Measurements from ENCODE around the gene UBE2N. TPM values are rescaled to one million over a fixed set of nuclear protein-coding genes. Genes with fewer than 3 reads are reported as not detected.
"Not testable (repeated sequence)": the region's sequence is repeated elsewhere in the genome, so short reads cannot be mapped to it uniquely, and the experiment has no call there.

UBE2N gene
- polyA plus RNA-seq, 3 donors, result 148 to 170 (median 160) TPM

DNA sequence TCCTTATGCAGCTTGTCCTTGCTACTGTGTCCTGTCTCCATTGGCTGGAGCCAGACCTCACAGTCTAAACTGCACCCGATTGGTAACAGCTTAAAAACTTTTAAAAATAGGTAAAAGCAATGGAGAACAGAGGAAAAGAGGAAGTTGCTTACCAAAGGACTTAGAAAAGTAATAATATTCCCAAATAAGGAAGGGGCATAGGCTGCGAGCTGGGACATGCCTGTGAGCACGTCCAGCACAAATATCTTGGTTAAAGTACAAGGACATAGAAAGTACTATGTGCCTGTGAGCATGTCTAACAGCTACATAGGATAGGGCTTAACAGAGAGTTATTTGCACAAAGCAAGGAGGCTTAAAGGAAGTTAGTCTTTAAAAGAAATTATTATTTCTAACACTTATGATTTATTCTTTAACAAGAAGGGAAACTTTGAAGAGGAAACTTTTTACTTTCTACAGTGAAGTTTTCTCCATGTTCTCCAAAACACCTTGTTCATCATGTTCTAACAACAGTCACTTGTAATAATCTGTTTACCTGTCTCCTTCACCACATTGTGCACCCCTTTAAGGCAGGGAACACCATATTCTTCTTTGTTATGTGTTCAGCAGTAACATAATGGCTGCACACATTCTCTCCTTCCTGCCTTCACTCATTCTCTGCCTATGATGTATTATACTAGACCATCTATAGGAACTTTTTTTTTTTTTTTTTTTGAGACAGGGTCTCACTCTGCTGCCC is 9.8 kb upstream of the UBE2N start:
- DNase-seq, result no peak

DNA sequence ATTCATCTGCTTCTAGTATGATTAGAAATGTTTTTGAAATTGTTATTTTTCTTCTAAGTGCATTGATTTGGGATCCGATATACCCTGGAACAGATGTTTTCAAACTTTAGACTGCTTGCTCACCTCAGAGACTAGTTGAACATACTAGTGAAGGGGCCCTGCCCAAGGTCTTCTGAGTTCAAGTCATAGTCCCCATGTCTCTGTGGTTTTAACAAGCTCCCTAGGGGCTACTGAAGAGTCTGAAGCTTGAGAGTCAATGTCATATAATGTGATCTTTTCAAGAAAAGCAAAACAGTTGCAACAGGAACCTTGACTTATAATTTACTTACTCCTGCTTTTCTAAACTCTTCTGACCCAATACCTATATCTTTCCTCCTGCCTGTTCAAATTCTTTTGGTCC is 7.5 kb upstream of the UBE2N start:
- no peak for DNase-seq

DNA sequence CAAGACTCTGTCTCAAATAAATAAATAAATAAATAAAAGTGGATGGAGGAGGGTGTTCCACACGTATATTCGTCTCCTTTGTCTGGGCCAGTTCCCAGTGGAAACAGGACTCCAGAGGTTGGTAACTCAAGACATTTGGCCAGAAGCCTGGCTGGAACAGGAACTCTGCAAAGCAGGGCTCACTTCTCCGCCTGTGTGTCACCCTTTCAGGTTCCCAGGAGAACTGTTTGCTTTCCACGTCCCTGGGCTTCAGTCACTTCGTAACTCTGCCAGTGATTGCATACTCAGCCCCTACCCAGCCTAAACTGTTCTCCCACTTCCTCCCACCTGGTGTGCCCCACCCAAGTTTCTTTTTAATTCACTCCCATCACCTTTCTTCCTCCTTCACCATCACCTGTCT is 7.0 kb upstream of the UBE2N start:
- DNase-seq, result no peak

DNA sequence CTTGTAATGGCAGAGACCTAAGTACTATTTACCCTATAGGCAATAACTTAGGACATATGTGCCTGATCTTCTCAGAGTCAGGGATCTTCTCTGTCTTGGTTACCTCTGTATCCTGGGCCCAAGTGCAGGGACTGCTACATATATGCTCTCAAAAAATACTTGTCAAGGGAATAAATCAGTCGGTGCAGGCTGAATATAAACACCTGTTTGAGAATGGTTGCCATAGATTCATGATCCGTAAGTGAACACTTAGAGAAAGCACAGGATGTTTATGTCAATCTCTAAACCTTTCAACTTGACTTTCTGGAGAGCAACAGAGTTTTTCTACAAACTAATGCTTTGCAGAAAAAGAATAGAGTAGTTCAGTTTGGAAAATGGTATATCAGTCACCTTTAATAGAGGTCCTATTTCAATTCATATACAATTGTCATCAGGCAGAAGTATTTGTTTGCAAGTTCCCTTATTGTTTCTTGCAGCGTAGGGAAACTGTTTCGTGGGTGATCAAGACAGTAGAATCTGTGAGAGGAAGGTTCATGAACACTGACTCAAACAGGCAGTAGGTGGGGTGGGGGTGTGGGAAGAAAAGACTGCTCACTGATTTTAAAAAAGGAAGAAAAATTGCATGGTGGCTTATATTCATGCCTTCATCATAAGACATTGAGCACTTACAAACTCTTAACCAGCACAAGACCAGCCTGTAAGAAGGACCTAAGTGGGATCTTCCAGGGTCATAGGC is 6.0 kb upstream of the UBE2N start:
- no peak for DNase-seq

DNA sequence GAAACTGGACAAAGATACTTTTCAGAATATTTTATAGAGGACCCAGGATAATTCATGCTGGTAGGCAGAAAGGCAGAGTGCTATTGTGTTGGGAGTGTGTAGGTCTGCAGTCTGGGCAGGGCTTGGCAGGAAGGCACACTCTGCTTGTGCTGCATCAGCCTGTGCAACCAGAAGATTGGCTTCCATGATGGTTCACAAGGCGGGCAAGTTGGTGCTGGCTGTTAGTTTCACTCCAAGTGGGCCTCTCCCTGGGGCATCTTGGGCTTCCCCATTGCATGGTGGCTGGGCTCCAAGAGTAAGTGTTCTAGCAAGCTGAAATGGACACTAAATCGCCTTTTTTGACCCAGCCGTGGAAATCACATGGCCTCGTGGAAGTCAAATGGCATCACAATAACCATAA is 1.8 kb upstream of the UBE2N start:
- no peak for DNase-seq

DNA sequence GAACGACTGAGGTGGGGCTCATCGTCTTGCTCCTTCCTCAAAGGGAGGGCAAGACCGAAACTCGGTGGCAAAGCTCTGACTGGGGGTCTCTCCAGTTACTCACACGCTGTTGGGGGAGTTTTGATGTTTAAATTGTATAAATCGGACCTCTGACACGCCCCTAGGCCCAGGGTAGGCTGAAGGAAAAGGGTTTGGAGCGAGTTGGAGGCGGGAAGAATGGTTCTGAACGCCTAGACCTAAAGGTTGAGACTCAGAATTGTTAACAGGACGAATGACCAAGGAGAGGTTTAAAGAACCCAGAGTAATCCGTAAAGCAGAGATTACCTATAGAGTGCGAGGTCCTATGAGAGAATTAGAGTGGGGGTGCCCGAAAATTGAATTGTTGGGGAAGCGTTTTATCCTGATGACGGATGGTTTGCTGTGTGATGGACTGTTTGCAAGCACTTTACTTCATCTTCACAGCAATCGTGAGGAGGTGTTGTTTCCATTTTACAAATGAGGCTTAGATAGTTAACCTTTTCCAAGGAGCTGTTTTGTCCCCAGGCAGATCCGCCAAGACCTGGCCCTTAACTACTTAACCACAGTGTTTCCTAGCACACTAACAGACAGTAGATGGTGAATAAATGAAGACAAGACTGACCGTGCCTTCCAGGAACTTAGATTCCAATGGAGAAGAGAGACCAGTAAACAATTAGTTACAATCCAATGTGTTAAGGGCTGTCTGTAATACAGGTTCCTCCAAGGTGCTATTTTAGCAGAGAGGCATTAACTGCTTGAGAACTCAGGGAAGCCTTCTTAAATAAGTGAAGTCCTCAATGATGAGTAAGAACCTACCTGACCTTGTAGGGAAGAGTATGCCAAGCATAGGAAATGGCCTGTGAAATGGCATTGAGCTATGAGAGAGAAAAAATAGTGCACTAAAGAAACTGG is 929 bp upstream of the UBE2N start:
- DNase-seq, result no peak

DNA sequence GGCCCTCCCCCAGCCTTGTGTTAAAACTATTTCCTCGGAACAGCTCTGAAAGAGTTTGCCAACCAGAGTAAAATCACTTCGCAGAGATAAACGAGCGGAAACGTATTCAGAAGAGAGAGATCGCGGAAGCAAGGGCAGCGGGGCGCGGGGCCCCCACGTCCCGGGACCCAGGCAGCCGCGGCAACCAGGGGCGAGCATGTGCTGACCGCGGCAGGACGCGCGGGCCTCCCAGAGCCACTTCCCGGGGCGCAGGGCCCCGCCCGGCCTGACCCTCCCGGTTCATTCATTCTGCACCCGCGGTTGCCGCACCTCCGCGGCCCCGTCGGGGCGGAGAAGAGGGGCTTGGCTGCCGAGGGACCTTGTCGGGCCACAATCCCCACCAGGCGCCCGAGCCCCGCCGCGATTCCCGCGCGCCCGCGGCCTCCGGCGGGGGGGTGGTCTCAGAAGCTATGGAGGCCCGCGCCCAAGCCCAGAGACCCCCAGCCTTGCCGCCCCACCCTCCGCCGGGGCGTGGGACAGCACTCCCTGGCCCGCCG is 598 bp downstream of the UBE2N start:
- DNase-seq, result peak; percentile 22

DNA sequence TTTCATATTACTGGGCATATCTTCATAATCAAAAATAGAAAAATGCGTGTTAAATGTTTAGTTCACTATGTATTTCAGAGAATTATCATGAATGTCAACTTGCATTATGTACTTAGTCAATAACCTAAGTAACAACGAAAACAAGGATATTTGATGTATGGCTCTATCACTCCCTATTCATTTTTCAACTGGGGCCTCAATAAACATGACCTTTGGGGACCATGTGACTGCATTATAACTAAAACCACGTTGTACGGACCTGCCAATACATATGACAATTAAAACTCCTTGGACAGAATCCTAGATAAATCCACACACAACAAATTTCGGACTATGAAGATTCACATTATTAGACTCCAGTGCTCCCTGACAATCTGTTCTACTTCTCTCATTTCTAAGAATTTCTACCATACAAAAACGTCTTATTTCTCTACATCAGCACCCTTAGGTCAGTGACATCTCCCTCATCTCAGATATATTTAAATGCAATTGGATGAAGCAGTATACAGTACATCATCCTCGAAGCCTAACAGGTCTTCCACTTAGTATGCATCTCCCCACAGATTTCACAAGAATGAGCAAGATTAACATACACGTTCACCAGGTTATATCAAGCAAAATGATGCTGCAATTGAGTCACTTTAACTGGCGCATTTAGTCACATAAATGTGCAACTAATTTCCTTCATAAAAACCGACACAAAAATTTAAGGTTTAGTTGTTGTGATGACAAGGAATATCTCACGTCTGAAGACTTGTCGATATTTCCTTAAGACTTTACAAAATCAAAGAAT is 1.5 kb downstream of the UBE2N start:
- DNase-seq, result no peak

DNA sequence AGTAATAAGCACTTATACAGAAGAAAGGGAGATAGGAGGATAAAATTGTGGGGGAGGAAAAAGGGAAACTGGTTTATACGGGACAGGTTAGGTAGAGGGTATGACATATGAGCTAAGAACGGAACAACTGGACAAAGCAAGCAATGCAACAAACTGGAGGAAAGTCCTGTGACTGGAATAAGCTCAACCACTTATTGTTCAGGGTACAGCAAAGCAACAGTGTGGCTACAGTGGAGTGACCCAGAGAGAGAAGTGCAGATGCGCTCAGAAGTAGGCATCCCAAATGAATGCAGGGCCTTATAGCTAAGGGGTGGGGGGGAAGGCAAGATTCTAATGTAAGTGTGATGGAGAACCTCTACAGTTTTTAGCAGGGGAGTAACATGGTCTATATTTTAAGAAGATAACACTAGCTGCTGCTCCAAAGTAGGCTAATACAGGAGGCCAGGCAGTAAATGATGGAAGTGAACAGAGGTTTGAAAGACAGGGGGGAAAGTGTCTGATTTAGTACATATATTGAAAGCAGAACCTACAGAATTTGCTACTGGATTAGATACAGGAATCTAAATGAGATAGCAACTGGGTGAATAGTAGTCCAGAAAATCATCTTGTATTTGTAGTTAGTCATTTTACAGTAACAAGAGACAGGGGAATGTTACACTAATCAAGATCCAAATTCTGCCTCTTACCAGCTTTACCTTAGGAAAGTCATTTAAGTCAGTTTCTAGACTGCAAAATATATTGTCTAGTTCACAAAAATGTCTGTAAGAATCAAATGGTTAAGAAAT is 3.3 kb downstream of the UBE2N start:
- no peak for DNase-seq

DNA sequence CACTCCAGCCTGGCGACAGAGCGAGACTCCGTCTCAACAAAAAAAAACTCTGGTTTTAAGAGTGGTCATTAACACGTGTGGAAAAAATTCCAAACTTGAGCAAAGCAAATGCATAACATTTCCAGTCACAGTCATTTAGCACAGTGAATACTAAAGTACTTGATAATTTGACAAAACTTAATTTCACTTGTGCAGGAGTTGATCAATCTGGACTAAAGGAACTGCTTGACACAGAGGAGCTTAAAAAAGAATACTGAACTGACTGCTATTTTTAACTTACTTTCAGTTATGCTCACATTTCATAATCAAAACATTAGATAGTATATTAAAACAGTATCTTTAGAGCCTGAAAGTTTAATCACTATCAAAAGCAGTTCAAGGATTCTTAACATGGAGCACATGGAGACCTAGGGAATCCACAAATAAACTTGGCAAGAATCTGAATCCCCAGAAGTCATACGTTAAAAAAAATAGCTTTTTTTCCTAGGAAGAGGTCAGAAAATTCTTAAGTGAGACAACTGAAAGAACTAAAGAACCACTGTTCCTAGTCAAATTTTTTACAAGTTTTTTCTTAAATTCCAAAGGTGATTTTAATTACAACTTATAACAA is 7.4 kb downstream of the UBE2N start:
- no peak for DNase-seq

DNA sequence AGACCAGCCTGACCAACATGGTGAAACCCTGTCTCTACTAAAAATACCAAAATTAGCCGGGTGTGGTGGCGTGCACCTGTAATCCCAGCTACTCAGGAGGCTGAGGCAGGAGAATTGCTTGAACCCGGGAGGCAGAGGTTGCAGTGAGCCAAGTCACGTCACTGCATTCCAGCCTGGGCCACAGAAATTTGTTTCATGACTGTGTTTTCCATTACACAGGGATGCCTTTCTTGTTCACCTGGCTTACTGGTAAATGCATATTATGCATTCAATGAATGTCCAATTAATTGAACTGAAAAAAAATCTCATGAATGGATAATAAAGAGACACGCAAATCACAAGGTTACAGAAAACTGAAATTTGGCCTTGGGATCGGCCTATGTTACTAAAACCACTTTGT is 9.7 kb downstream of the UBE2N start:
- DNase-seq, result not testable (repeated sequence)

DNA sequence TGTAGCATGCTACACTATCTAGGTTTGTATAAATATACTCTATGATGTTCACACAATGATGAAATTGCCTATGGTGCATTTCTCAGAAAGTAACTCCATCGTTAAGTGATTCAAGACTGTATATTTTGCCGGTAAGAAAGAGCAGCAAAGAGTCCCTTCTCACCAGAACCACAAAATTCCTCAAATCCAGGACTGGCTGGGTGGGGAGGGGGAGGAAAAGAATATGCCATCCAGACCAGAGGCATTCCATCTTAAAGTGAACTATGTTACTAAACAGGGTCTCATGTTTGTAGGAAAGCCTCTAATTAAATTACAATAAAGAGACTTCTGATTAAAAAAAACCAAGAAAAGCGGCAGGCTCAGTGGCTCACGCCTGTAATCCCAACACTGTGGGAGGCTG is 11.5 kb downstream of the UBE2N start:
- DNase-seq, result no peak

DNA sequence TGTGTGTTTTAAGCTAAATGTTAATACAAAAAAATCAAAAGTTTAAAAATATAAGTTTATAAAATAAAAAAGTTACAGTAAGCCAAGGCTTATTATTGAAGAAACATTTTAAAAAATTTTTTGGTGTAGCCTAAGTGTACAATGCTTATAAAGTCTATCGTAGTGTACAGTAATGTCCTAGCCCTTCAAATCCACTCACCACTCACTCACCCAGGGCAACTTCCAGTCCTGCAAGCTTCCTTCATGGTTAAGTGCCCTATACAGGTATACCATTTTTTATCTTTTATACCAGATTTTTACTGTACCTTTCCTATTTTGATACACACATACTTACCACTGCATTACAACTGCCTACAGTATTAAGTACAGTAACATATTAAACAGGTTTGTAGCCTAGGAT is 11.9 kb downstream of the UBE2N start:
- no peak for DNase-seq

DNA sequence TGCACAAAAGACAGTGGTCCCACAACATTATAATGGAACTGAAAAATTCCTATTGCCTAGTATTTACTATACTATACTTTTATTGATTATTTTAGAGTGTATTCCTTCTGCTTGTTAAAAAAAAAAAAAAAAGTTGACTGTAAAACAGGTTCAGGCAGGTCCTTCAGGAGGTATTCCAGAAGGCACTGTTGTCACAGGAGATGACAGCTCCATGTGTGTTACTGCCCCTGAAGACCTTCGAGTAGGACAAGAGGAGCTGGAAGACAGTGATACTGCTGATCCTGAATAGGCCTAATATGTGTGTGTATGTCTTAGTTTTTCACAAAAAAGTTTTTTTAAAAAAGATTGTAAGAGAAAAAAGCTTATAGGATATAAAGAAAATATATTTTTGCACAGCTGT is 12.3 kb downstream of the UBE2N start:
- DNase-seq, result no peak

DNA sequence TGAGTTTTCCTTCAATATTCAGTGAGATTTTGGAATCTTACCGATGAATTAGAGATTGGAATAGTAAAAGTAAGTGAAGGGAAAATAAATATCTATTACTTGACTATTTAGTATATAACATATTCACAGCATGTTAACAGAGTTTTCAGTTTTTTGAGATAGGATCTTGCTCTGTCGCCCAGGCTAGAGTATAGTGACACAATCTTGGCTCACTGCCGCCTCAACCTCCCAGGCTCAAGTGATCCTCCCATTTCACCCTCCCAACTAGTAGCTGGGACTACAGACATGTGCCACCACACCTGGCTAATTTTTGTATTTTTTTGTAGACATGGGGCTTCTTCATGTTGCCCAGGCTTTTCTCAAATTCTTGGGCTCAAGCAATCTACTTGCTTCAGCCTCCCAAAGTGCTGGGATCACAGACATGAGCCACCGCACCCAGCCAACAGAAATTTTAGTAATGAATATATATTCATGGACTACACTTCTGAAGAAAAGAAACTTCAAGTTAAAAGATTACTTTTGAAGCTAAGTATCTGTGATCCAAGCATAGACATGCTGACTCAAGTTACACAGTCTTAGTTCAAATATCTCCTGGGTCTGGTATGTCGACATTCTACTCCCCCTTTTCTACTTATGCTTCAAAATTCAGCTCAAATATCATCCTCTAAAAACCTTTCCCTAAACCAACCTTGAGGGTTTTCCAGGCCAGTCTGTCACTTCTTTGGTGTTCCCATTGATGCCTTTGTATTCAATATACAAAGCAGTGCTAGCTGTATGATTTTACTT is 13.8 kb downstream of the UBE2N start:
- DNase-seq, result no peak

DNA sequence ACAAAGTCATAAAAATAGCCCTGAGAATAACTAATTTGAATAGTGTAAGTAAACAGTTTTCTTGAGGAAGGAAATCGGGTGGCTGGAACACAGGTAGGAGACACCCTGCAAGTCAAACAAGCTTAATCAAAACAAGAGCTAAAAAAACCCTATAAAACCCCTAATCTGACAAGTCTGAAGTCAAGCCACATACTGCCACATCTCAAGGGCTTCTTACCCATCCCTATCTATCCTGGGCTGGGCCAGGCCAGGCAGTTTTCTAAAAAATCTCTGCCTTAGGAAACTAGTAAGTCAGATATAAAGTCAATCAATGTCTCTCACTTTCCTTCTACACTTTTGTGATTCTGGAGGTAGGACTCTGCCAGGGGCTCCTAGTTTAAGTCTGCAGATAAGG is 15.3 kb downstream of the UBE2N start:
- DNase-seq, result no peak

DNA sequence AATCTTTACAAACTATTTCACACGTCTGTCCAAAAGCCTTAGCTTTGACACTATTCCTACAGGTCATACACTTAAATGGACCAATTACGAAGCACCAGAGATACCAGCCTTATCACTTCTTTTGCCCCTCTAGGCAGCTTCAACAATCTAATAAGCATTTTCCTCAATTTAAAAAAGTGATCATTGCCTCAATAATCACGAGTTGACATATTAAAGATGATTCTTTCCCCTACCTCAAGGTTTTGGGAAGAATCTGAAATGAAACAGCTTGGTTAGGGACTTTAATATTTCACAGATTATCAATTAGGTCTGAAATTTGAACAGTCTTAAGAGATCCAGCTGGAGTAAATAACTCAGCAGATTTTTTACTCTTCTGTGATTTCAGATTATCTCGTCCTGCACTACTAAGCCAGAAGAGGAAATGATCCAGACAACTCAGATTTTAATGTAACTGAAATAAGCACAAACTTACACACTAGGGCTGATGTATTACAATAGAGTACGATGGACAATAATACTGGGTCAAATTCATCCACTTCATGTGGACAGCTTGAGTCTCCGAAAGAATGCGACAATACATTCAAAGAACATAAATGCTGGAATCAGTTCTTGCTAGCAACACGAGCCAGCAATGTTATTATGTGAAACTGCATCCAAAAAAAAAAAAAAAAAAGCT is 15.9 kb downstream of the UBE2N start:
- no peak for DNase-seq

DNA sequence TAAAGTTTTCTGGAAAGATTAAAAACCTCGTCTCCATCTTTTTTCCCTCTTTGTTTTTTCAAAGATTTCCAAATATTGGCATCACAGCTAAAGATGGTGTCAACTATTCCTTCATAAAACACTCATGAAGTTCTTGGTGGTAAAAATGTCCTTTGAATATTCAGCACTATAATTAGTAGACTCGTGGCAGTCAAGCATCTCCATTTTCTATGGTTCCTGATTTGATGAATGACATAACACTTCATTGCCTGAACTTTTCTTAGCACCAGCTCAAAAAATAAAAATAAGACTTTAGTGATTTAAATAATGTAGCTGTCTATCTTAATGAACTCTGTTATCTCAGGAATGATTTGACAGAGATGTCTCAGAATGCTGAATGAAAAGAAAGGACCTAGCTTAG is 19.7 kb downstream of the UBE2N start:
- no peak for DNase-seq
